SK-N-SH treated with all-trans-retinoic acid at 6 μM for 48 hours (cell line): ENCODE results near the gene CENPB.

Experiments
- ATAC-seq: fragments of 200-7000 bp; cut with Tn5 transposase; 3 replicates; pipeline ENCODE4 v1.9.1; 2020; ENCODE audit warnings: mild to moderate bottlenecking, moderate library complexity
- BACH2 ChIP-seq: fragments of 250-450 bp; sonication (Bioruptor Pico); IDR thresholded peaks from 2 replicates; pipeline ENCODE4 v1.9.0; 2021; ENCODE audit warnings: mild to moderate bottlenecking, borderline replicate concordance
- CSDC2 ChIP-seq: fragments of 250-450 bp; sonication (Bioruptor Pico); IDR thresholded peaks from 2 replicates; pipeline ENCODE4 v1.5.0; 2020; ENCODE audit warnings: mild to moderate bottlenecking, moderate library complexity
- ESRRG ChIP-seq: fragments of 250-450 bp; sonication (Bioruptor Pico); IDR thresholded peaks from 2 replicates; pipeline ENCODE4 v1.6.1; 2021; ENCODE audit warnings: mild to moderate bottlenecking
- GLIS3 ChIP-seq: fragments of 250-450 bp; sonication (Bioruptor Pico); IDR thresholded peaks from 2 replicates; pipeline ENCODE4 v1.5.0; 2020; ENCODE audit warnings: mild to moderate bottlenecking, moderate library complexity
- ISL1 ChIP-seq: fragments of 250-450 bp; sonication (Bioruptor Pico); IDR thresholded peaks from 2 replicates; pipeline ENCODE4 v2.1.2; 2022; ENCODE audit warnings: mild to moderate bottlenecking, moderate library complexity
- OSR1 ChIP-seq: fragments of 250-450 bp; sonication (Bioruptor Pico); IDR thresholded peaks from 2 replicates; pipeline ENCODE4 v1.8.0; 2022; ENCODE audit warnings: moderate library complexity, mild to moderate bottlenecking, inconsistent platforms
- PPARA ChIP-seq: fragments of 250-450 bp; sonication (Bioruptor Pico); IDR thresholded peaks from 2 replicates; pipeline ENCODE4 v1.5.0; 2020; ENCODE audit warnings: mild to moderate bottlenecking, borderline replicate concordance
- RARB ChIP-seq: fragments of 250-450 bp; sonication (Bioruptor Pico); IDR thresholded peaks from 2 replicates; pipeline ENCODE4 v1.8.0; 2021; ENCODE audit warnings: mild to moderate bottlenecking, moderate library complexity
- SNAI2 ChIP-seq: fragments of 250-450 bp; sonication (Bioruptor Pico); IDR thresholded peaks from 2 replicates; pipeline ENCODE4 v1.5.0; 2020; ENCODE audit warnings: mild to moderate bottlenecking, moderate library complexity
- TOX ChIP-seq: fragments of 250-450 bp; sonication (Bioruptor Pico); IDR thresholded peaks from 2 replicates; pipeline ENCODE4 v1.8.0; 2021; ENCODE audit warnings: mild to moderate bottlenecking, moderate library complexity, borderline replicate concordance
- ZC3H10 ChIP-seq: fragments of 250-450 bp; sonication (Bioruptor Pico); IDR thresholded peaks from 2 replicates; pipeline ENCODE4 v1.5.1; 2021; ENCODE audit warnings: mild to moderate bottlenecking, moderate library complexity
- ZFP3 ChIP-seq: fragments of 250-450 bp; sonication (Bioruptor Pico); IDR thresholded peaks from 2 replicates; pipeline ENCODE4 v1.5.0; 2020; ENCODE audit warnings: mild to moderate bottlenecking, moderate library complexity
- ZNF70 ChIP-seq: fragments of 450-650 bp; formaldehyde crosslinking; IDR thresholded peaks from 2 replicates; pipeline ENCODE4 v1.5.0; 2020; ENCODE audit warnings: mild to moderate bottlenecking, moderate library complexity
- ZNF8 ChIP-seq: fragments of 450-650 bp; formaldehyde crosslinking; IDR thresholded peaks from 2 replicates; pipeline ENCODE4 v1.5.0; 2020; ENCODE audit warnings: mild to moderate bottlenecking, moderate library complexity
- TF ChIP-seq, protein P1 (sequence below): fragments of 250-450 bp; sonication (Bioruptor Pico); IDR thresholded peaks from 2 replicates; pipeline ENCODE4 v1.8.0; 2020; ENCODE audit warnings: mild to moderate bottlenecking, moderate library complexity, borderline replicate concordance
- TF ChIP-seq, protein P2 (sequence below): fragments of 250-450 bp; sonication (Bioruptor Pico); IDR thresholded peaks from 2 replicates; pipeline ENCODE4 v1.8.0; 2021; ENCODE audit warnings: low read depth, mild to moderate bottlenecking, moderate library complexity, borderline replicate concordance
- TF ChIP-seq, protein P3 (sequence below): fragments of 250-450 bp; sonication (Bioruptor Pico); IDR thresholded peaks from 2 replicates; pipeline ENCODE4 v1.5.0; 2020; ENCODE audit warnings: mild to moderate bottlenecking, moderate library complexity
- TF ChIP-seq, protein P4 (sequence below): fragments of 250-450 bp; sonication (Bioruptor Pico); IDR thresholded peaks from 2 replicates; pipeline ENCODE4 v1.5.1; 2021; ENCODE audit warnings: mild to moderate bottlenecking, moderate library complexity

CENPB gene

DNA sequence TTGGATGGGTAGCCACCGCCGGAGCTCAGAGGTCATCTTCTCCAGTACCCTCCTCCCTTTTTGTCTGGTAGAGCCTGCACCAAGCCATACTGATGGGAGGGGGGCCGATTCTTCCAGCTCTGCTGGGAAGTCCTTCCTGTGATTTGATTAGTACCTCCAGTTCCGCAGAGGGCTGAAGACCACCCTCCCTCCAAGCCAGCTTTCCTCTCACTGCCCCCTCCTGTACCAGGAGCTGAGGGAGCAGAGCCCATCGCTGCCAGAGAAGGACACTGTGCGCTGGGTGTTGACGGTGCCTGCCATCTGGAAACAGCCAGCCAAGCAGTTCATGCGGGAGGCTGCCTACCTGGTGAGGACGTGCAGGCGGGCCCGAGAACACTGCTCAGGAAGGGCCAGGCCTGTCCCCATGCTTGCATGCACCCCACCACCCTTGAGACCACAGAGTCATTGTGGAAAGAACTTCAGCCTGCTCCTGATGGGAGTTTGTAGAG is 40.8 kb downstream of the CENPB start (continued):
- TF ChIP-seq, protein P1, sequence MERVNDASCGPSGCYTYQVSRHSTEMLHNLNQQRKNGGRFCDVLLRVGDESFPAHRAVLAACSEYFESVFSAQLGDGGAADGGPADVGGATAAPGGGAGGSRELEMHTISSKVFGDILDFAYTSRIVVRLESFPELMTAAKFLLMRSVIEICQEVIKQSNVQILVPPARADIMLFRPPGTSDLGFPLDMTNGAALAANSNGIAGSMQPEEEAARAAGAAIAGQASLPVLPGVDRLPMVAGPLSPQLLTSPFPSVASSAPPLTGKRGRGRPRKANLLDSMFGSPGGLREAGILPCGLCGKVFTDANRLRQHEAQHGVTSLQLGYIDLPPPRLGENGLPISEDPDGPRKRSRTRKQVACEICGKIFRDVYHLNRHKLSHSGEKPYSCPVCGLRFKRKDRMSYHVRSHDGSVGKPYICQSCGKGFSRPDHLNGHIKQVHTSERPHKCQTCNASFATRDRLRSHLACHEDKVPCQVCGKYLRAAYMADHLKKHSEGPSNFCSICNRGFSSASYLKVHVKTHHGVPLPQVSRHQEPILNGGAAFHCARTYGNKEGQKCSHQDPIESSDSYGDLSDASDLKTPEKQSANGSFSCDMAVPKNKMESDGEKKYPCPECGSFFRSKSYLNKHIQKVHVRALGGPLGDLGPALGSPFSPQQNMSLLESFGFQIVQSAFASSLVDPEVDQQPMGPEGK (CRISPR knock-in tag): no peak

DNA sequence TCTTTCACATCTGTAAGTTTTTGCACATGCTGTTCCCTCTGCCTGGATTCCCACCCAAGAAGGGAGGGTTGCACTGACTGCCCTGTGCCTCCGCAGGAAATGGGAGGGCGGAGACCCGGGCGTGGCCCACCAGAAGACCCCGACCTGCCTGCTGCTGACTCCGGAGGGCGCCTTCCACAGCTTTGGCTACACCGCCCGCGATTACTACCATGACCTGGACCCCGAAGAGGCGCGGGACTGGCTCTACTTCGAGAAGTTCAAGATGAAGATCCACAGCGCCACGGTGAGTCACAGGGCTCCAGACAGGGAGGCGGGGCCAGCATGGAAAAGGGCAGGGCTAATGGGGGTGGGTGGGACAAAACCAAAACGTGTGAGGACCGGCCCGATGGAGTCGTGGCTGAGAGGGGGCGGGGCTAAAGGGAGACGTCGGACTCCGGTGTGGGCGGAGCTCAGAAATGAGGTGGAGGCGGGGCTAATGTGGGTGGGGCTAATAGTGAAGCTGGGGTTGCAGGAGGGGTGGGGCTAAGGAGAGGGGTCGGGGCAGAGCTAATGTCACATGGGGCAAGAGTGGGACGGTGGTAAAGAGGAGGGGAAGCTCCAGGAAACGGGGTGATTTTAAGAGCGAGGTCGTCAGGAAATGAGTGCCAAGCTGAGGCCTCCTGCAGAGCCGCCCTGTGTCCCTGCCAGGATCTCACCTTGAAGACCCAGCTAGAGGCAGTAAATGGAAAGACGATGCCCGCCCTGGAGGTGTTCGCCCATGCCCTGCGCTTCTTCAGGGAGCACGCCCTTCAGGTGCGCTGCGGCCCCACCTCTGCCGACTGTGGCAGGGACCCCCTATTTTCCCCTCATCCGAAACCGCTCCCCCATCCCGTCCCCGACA is 41.5 kb downstream of the CENPB start:
- peak; percentile 57 for ATAC-seq
- TF ChIP-seq SNAI2 (CRISPR knock-in tag): no peak
- no peak for TF ChIP-seq ZNF8 (CRISPR knock-in tag)
- TF ChIP-seq ZC3H10 (CRISPR knock-in tag): no peak
- TF ChIP-seq, protein P2, sequence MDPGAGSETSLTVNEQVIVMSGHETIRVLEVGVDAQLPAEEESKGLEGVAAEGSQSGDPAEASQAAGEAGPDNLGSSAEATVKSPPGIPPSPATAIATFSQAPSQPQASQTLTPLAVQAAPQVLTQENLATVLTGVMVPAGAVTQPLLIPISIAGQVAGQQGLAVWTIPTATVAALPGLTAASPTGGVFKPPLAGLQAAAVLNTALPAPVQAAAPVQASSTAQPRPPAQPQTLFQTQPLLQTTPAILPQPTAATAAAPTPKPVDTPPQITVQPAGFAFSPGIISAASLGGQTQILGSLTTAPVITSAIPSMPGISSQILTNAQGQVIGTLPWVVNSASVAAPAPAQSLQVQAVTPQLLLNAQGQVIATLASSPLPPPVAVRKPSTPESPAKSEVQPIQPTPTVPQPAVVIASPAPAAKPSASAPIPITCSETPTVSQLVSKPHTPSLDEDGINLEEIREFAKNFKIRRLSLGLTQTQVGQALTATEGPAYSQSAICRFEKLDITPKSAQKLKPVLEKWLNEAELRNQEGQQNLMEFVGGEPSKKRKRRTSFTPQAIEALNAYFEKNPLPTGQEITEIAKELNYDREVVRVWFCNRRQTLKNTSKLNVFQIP: no peak
- TF ChIP-seq, protein P3, sequence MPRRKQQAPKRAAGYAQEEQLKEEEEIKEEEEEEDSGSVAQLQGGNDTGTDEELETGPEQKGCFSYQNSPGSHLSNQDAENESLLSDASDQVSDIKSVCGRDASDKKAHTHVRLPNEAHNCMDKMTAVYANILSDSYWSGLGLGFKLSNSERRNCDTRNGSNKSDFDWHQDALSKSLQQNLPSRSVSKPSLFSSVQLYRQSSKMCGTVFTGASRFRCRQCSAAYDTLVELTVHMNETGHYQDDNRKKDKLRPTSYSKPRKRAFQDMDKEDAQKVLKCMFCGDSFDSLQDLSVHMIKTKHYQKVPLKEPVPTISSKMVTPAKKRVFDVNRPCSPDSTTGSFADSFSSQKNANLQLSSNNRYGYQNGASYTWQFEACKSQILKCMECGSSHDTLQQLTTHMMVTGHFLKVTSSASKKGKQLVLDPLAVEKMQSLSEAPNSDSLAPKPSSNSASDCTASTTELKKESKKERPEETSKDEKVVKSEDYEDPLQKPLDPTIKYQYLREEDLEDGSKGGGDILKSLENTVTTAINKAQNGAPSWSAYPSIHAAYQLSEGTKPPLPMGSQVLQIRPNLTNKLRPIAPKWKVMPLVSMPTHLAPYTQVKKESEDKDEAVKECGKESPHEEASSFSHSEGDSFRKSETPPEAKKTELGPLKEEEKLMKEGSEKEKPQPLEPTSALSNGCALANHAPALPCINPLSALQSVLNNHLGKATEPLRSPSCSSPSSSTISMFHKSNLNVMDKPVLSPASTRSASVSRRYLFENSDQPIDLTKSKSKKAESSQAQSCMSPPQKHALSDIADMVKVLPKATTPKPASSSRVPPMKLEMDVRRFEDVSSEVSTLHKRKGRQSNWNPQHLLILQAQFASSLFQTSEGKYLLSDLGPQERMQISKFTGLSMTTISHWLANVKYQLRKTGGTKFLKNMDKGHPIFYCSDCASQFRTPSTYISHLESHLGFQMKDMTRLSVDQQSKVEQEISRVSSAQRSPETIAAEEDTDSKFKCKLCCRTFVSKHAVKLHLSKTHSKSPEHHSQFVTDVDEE (CRISPR knock-in tag): no peak
- no peak for TF ChIP-seq ZNF70 (CRISPR knock-in tag)
- no peak for TF ChIP-seq ISL1

DNA sequence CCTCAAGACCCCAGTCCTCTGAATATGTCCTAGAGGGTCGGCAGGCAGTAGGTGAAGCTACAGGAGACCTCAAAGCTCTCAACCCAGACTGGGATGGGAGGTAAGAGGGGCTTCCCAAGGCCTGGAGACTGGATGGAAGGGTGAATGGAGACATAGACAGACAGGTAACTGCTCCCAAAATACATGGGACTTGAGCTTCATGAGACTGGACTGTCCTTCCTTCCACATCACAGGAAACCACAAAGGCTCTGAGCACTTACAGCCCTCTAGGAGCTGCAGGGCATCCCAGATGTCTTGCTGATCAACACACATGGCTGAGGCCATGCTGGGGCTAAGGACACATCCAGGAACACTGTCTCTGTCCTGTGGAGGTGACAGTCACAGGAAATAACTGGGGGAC is 42.5 kb downstream of the CENPB start:
- TF ChIP-seq PPARA (CRISPR knock-in tag) (no peak), ESRRG (no peak), SNAI2 (CRISPR knock-in tag) (no peak), ISL1 (no peak), CSDC2 (CRISPR knock-in tag) (no peak), GLIS3 (CRISPR knock-in tag) (no peak), OSR1 (CRISPR knock-in tag) (no peak), BACH2 (CRISPR knock-in tag) (no peak), RARB (CRISPR knock-in tag) (no peak), ZNF70 (CRISPR knock-in tag) (no peak), ZNF8 (CRISPR knock-in tag) (no peak), ZFP3 (CRISPR knock-in tag) (no peak), TOX (no peak), ZC3H10 (CRISPR knock-in tag) (no peak)
- TF ChIP-seq, protein P4, sequence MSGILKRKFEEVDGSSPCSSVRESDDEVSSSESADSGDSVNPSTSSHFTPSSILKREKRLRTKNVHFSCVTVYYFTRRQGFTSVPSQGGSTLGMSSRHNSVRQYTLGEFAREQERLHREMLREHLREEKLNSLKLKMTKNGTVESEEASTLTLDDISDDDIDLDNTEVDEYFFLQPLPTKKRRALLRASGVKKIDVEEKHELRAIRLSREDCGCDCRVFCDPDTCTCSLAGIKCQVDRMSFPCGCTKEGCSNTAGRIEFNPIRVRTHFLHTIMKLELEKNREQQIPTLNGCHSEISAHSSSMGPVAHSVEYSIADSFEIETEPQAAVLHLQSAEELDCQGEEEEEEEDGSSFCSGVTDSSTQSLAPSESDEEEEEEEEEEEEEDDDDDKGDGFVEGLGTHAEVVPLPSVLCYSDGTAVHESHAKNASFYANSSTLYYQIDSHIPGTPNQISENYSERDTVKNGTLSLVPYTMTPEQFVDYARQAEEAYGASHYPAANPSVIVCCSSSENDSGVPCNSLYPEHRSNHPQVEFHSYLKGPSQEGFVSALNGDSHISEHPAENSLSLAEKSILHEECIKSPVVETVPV (CRISPR knock-in tag): no peak
- TF ChIP-seq, protein P2: no peak
- TF ChIP-seq, protein P1 (CRISPR knock-in tag): no peak
- TF ChIP-seq, protein P3 (CRISPR knock-in tag): no peak
- TF ChIP-seq, all 23 proteins: peak for 0
- no peak for ATAC-seq
